Measurements from ENCODE around the gene TTC6.

TTC6 gene

DNA sequence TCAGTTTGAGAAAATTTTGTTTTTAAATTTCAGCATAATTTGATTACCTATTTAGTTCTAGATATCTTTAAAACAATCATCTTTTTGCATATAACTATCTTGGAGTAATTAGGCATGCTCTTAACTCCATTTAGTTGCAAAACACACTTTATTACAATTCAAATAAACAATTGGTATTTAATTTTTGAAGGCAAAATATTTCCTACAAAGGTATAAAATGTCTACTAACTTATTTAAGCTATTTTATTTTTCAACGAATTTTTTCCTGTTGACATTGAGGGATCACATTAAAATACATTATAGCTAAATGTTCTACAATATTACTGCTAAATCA is 8.7 kb upstream of the TTC6 start:
- DNase-seq: no peak

DNA sequence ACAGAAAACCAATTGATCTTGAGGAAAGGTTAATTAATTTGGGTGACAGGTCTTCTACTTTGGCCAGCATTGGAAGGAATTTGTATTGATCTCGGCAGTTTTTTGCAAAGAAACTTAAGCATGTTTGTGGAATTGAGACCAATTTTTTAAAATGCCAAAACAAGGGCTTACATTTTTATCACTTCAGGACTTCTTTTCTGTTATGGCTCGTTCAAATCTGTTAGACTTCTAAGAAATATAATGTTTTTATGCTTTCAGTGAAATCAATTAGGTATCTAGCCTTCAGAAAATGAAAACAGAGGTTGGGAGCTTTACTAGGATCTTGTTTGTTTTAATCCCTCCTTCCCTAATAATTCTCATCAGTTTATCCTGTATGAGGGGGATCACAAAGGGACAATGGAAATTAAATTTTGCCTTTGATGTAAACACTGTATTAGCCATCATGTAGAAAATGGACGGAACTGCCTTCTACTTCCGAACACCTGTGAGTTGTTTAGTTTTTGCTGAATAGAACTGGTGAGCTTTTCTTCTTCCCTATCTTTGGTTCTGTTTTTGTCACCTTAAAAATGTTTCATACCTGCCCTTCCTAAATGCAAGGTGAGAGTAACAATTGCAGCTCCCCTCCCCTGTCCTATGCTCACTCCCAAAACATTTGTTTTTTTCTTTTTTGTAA is 8.2 kb upstream of the TTC6 start:
- DNase-seq: no peak

DNA sequence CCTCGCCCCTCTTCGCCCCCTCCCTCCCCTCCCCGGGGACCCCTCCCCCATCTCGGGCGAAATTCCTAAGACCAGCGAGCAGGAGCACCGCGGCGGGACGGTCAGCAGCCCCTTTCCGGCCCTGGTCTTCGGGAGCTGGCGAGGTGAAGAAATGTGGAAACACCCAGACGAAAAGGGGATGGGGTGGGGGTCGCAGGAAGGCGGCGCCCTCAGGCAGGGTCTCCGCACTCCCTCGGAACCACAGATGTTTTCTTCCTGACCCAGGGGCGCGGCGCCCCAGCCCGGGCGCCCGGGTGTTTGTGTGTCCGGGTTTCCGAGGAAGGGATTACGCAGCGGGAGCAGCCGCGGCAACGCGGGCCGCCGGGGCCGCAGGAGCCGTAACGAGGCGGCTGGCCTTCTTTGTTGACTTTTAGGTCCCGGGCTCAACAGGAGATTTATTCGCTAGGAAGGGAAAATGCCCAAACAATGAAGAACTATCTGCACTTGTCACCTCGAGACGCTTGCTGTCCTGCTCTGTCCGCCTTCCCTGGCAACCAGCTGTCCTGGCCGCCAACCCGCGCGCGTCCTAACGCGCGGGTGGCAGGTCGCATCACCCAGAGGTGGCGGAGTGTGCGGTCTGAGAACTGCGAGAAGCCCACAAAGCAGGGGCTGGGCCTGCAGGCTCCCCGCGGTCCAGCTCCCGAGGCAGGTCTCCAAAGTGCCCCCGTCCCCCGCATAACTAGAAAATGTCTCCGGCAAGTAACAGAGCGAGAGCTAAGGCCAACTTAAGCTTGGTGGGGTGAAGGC is 7.4 kb upstream of the TTC6 start:
- DNase-seq: no peak

GRCh38 chr14:37588667-37588955 is 6.8 kb upstream of the TTC6 start:
- no peak for DNase-seq

GRCh38 chr14:37588956-37589714 is 6.3 kb upstream of the TTC6 start:
- DNase-seq: no peak

- DNase-seq: no peak
These were observed 5.6 kb upstream of the TTC6 start for GRCh38 chr14:37589715-37590427.

DNA sequence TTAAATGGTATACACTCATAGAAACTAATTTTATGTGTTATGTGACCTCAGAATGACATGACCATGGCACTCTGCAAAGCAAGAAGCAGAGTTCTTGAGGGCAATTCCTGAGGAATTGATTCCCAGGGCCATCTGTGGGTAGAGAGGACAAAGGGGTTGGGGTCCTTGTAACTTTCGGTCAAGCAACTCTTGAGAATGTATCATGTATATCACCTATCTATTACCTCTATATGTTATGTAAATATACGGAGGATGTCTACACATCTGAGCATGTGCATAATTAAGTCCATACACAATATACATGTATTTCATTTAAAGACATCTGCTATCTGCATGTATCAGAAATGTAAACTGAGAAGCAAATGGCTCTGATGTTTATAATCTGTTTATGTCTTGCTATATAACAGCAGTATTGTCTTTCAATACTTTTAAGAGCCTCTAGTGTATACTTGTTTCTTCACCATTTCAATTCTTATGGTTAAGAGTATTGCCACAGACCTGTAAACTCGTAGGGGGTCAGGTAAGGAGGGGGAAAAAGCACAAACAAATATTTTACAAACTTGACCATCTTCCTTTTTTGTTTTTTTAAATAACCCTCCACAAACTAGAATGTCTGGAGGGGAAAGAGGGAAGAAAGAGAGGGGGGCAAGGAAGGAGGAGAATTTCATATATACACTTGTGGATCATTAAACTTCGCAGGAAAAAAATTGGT is 4.8 kb upstream of the TTC6 start:
- no peak for DNase-seq

- no peak for DNase-seq
These were observed 4.0 kb upstream of the TTC6 start for GRCh38 chr14:37591311-37591940.

DNA sequence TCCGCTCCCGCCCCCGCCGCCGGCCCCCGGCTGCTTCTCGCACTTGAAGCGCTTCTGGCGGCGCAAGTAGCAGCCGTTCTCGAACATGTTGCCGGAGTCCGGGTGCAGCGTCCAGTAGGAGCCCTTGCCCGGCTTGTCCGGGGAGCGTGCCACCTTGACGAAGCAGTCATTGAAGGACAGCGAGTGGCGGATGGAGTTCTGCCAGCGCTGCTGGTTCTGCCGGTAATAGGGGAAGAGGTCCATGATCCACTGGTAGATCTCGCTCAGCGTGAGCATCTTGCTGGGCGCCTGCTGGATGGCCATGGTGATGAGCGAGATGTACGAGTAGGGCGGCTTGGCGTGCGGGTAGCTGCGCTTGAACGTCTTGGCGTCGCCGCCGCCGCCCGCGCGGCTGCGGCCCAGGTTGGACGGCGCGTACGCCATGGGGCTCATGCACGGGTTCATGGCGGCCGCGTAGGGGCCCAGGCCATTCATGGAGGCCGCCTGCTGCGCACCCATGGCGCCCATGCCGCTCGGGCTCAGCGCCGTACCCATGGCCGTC is 3.4 kb upstream of the TTC6 start:
- no peak for DNase-seq

DNA sequence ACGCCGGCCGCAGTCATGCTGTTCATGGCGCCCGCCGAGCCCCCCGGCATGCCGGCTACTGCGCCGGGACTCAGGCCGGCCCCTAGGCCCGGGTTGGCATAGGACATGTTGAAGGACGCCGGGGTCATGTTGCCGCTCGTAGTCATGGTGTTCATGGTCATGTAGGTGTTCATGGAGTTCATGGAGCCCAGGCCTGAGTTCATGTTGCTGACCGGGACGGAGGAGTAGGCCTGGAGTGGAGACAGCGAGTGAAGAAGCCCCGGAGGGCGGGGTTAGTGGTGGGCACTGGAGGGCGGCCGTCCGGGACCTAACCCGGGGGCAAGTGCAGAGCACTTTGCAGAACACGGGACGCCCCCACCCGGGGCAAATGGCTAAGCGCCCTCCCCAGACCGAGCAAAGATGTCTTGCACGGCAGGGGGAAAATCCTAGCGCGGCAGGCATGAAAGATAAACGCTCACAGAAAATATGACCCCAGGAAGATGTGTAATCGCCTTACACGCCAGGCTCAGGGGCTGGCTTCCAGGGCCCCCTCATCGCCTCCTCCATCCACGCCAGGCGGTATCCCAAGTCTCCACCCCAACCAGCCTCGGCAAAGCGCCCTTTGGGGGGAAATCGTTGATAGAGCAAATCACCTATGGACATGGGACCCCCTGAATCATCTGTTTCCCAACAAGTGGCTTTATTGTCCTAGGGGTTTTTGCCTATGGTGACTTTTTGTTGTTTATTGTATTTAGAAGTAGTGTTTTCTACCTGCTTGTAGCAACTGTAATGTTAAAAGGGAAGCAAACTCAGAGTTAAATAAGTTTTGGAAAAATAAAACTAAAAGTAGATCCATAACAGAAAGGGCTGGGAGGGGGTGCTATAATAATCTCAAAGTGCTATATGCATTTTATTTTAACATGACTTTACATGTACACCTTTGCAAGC is 2.7 kb upstream of the TTC6 start:
- no peak for DNase-seq

DNA sequence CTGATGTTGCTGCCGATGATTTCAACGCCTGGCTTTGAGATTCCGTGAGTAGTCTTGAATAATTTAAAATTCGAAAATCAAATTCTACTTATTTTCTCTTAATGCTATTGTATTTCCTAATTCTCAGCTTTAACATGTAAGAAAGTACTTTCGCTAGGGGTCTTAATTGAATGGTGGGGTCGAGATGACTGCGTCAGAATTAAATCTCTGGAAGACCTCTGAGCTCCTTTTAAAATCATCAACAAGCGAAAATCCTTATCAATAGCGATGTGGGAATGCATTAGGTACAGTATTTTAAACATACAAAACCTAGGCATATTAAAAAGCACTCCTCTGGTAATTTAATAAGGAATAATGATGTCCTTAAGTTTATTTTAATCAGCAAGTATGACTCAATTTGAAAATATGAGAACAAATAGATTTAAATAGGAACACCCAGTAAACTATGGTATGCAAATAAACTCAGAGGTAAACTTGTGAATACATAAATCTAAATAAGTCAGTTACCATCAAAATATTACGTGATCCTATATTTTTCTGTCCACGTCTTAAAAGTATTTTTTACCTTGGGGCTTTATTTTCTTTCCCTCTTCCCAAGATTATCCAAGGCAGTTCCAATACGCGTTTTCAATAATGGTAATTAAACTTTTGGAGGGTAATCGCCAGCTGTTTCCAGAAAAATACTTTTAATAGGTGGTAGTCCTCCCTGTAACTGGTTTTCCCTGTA is 1.8 kb upstream of the TTC6 start:
- DNase-seq: no peak

DNA sequence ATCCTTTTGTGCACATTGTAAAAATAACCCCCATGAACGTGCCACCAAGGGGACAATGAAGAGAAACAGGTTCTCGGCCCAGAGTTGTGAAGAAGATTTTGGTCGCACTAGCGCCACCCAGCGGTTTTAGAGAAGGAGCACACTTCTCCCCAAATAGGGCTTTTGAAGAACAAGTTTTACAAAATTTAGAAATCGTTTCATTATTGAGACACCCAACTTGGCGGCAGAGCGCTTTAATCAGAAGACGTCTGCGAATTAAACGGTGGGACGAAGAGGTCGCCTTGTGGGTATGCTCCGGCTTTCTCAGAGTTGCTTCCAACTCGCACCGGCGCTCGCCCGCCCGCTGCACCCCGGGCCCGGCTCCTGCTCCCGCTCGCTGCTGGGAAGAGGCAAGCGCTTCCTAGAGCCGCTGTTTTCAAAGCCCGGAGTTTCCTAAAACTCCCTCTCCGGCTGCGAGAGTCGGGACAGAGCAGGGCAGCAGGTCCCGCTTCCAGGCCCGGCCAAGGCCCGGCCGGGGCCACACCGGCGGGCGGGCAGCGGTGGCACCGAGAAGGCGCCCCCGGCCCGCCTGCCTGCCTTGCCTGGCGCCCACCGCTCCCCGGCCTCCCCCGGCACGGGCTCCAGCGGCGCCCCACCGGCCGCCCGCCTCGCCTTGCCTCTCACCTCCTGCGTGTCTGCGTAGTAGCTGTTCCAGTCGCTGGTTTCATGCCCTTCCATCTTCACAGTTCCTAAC is 1.0 kb upstream of the TTC6 start:
- no peak for DNase-seq

- no peak for DNase-seq
These were observed 586 bp downstream of the TTC6 start for GRCh38 chr14:37595809-37596621.

DNA sequence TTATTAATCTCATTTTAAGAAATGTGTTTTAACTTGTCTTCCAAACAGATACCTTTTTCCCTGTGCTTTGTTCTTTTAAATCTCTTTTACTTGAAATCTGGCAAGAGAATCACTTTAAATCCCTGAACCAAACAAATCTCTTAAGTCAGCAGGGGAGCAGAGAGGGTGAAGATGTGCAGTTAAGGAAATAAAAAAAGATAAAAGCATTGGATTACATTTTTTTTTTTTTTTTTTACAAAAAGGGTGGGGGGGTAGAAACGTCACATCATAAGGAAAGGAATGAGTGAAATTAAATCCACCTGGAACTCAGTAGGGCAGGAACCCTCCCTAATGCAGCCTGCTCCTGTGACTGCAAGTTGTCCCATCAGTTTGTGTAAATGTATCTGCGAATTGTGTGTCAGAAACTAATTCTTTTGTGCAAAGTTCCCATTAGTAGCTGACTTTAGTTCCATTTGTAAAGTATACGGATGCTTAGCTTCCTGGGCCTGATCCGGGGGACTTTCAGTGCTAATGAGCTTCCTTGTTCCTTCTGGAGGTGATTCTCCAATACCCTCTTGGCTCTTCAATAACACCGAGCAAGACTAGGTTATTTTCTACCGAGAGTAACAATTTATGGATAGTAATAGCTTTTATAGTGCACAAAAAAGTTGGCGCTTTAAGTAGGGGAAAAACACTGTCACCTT is 1.5 kb downstream of the TTC6 start:
- no peak for DNase-seq

DNA sequence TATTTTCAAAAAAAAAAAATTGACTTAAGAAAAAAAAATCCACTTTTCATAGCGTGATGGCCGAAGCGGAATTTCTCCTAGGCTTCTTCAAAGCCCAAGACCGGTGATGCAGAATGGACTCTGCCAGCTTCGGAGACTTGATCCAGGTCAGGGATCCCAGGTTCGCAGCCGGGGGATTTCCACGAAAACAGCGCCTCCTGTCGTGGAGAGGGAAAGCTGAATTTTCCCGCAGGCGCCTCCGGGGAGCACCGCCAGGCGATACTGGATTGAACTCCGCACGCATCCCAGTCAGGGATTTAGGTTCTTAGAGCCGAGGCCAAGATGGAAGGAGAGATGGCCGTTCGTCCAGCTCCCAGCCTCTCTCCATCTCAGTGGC is 2.1 kb downstream of the TTC6 start:
- no peak for DNase-seq

DNA sequence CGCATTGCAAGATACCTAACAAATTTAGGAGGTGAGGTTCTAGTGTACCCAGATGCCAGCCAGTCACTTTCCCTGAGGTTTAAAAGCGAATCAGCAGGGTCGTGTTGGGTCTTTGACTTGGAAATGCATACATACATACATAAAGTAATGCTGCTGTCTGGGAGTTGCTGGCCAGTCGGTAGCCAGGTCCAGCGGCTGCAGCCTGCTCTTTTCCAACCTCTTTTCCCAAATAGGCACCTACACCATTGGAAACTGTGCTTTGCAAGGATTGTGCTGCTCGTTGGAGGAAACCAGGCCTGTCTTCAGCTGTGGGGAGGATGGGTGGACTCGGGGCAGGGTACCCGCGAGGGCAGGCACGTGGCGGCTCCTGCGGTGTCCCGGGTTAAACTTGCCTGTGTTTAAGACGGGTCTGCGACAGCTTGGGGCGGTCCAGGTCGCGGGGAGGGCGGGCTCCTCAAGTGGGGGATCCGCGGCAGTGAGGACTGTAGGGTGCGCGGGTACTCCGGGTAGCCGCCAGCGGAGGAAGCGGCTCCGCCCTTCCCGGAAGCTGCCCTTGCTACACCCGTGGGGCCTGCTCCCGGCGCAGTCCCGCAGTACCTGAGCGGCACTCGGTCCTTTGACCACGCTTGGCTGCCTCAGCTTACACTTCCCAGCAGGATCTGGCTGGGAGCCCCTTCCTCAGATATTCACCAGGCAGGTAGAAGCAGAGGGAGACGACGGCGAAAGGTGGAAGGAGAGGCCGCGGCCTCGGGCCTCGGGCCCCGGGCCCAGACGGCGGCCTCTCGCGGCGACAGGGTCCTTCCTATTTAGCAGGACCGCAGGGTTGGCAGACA is 2.7 kb downstream of the TTC6 start:
- DNase-seq: no peak
